ENCODE measurements around the gene ZCCHC17. TPM values are rescaled to one million over a fixed set of nuclear protein-coding genes. Genes with fewer than 3 reads are reported as not detected.

The ZCCHC17 gene
- total and polyA plus RNA-seq, 3 donors from 2014 or later, result 61.1 to 105 (median 75.0) TPM

DNA sequence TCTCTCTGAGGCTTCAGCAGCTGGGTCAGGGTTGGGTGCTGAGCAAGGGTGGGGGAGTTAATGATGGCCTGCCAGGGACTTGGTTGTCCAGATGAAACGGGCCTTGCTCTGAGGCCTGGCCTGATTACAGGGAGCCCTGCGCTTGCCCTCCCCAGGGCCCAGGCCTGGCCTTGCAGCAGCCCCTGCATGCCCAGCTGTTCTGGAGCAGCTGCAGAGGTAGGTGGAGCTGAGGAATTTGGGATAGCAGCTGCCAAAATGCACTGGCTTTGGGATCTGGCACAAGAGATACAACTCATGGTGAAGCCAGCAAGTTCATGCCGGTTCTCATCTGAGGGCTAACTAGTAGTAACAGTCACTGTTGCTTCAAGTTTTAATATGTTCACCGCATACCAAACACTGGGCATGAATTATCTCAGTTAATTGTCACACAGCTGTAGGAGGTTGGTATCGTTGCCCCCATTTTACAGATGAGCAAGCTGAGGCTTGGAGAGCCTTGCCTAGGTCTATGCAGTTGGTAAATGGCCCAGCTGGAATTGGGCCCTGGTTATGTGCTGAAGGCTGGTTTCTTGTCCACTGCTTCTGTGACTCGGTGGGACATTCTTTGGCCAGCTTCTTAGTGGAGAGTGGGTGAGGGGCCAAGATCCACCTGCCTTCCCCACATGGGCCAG lies 108.9 kb downstream of the ZCCHC17 start:
- Histone ChIP-seq H3K4me3 (no peak overlapping the region), H3K9me3 (no peaks in the 10 kb centered on the region), H3K4me1 (peaks cover 4% of the 10 kb centered on the region), H3K27me3 (no peaks in the 10 kb centered on the region), H3K36me3 (ENCODE audit: low read depth, missing control alignments) (no peaks in the 10 kb centered on the region), H3K27ac (no peak overlapping the region)
- intact Hi-C loops (cut with DNase I; ENCODE audit: low total_unique reads), result no loop called here
- WGBS, 2 donors, result 77 to 81% methylated on average over 5 to 6 of the region's 6 CpGs
- TF ChIP-seq, protein P1, sequence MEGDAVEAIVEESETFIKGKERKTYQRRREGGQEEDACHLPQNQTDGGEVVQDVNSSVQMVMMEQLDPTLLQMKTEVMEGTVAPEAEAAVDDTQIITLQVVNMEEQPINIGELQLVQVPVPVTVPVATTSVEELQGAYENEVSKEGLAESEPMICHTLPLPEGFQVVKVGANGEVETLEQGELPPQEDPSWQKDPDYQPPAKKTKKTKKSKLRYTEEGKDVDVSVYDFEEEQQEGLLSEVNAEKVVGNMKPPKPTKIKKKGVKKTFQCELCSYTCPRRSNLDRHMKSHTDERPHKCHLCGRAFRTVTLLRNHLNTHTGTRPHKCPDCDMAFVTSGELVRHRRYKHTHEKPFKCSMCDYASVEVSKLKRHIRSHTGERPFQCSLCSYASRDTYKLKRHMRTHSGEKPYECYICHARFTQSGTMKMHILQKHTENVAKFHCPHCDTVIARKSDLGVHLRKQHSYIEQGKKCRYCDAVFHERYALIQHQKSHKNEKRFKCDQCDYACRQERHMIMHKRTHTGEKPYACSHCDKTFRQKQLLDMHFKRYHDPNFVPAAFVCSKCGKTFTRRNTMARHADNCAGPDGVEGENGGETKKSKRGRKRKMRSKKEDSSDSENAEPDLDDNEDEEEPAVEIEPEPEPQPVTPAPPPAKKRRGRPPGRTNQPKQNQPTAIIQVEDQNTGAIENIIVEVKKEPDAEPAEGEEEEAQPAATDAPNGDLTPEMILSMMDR (IDR thresholded peaks at IDR 0.05), result no peak
- TF ChIP-seq POLR2A (IDR thresholded peaks at IDR 0.05), result no peak
- no peak for DNase-seq

DNA sequence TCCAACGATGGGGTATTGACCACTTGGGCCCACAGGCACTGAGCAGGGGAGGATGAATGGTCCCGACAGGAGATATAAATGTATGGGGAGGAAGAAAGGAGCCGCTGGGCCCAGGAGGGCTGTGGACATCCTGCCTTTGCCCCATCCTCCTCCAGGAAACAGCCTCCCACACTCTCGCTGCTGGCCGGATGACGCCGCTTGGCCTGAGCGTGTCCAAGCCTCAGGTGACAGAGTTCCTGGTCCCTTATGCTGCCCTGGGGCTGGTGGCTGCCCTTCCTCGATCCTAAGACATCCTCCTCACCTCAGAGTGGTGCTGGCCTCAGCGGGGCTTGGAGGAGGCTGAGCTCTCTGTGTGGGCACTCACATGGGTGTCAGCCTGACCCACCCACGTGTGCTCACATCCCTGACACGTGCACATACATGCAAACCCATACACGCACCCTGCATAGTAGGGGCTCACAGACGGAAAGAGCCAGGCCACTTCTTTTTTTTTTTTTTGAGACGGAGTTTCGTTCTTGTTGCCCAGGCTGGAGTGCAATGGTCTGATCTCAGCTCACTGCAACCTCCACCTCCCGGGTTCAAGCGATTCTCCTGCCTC lies 110.3 kb downstream of the ZCCHC17 start:
- DNase-seq, result no peak
- H3K27ac ChIP-seq, result no peak overlapping the region
- H3K9me3 ChIP-seq, result no peaks in the 10 kb centered on the region
- TF ChIP-seq, protein P1 (IDR thresholded peaks at IDR 0.05), result no peak
- no peak for TF ChIP-seq POLR2A (IDR thresholded peaks at IDR 0.05)
- intact Hi-C loops (cut with DNase I; ENCODE audit: low total_unique reads), result no loop called here
- no peaks in the 10 kb centered on the region for H3K4me1 ChIP-seq
- whole genome bisulfite sequencing, 2 donors, result 82 to 96% methylated on average over 14 to 18 of the region's 18 CpGs
- H3K36me3 ChIP-seq (ENCODE audit: low read depth, missing control alignments), result no peaks in the 10 kb centered on the region
- H3K4me3 ChIP-seq, result no peak overlapping the region
- H3K27me3 ChIP-seq, result no peaks in the 10 kb centered on the region

DNA sequence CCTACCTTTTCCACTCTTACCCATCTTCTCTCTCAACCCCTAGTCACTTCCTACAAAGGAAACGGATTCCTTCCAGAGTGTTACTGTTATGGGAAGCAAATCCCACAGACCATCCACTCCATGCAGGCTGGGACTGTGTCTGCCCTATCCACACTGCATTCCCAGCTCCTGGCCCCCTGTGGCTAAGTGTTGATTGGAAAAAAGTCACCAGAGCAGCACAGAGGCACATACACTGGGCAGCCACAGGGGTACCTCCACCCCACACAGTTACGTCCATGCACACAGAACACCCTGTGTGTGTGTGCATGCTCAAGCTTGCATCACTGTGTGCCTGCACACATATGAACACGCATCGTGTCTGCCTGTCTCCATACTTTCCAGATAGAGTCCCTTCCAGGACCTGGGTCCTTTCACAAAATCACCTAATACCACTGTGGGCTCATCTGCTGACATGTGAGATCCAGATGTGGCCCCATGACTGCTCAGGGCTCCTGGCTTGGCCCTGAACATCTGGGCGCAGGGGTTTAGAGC lies 112.0 kb downstream of the ZCCHC17 start:
- TF ChIP-seq, protein P1 (IDR thresholded peaks at IDR 0.05), result no peak
- no peak for TF ChIP-seq POLR2A (IDR thresholded peaks at IDR 0.05)
- 91 to 95% methylated on average over 2 to 5 of the region's 5 CpGs for WGBS, 2 donors
- intact Hi-C loops (cut with DNase I; ENCODE audit: low total_unique reads), result no loop called here

DNA sequence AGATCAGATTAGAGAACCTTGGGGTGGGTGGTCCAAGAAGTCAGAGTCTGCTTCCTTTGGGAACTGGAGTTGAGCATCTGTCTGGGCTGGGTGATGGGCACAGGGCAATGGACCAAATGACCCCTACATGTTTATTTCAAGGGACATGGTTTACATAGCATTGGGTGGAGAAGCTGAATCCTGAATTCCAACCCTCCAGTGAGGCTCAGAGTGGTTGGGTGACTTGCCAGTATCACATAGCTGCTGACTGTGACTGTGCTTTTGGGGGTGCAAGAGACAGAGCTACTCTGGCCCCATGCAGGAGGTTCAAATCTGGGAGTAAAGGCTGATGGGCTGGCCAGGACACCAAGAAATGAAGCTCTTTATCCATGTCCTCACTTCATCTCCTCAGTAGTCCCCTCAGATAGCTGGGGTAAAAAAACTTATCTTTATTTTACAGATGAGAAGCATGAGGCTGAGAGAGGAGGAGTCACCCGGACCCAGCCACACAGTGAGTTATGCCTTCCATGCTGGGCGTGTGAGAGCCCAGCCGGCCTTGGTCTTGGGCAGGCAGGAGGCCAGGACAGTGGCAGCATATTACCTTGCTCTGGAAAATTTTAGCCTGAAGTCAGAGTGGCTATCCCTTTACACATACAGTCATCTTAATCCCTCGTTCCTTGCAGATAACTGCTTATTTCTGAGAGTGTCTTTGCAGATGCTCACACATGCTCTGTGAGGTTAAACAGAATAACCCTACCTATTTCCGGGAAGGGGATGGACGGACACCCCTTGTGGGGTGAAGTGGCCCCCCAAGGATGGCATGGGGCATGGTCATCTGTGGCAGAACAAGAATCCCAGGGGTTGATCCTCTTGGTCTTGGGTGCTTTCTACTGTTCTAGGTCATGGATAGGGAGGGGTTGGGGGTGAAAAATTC lies 113.4 kb downstream of the ZCCHC17 start:
- H3K27me3 ChIP-seq, result no peaks in the 10 kb centered on the region
- peaks cover 3% of the 10 kb centered on the region for H3K4me1 ChIP-seq
- TF ChIP-seq POLR2A (IDR thresholded peaks at IDR 0.05), result no peak
- TF ChIP-seq, protein P1 (IDR thresholded peaks at IDR 0.05), result no peak
- H3K27ac ChIP-seq, result no peak overlapping the region
- H3K4me3 ChIP-seq, result no peak overlapping the region
- H3K36me3 ChIP-seq (ENCODE audit: low read depth, missing control alignments), result no peaks in the 10 kb centered on the region
- intact Hi-C loops (cut with DNase I; ENCODE audit: low total_unique reads), result no loop called here
- 70 to 76% methylated on average over 6 of the region's 6 CpGs for WGBS, 2 donors
- H3K9me3 ChIP-seq, result no peaks in the 10 kb centered on the region
- no peak for DNase-seq

More for the DNA sequence above, 112.0 kb downstream of the ZCCHC17 start:
- H3K4me1 ChIP-seq, result peaks cover 3% of the 10 kb centered on the region
- no peak overlapping the region for H3K4me3 ChIP-seq
- H3K36me3 ChIP-seq (ENCODE audit: low read depth, missing control alignments), result no peaks in the 10 kb centered on the region
- no peaks in the 10 kb centered on the region for H3K27me3 ChIP-seq
- no peak for DNase-seq
- no peak overlapping the region for H3K27ac ChIP-seq
- H3K9me3 ChIP-seq, result no peaks in the 10 kb centered on the region

All from testis (tissue), 3 donors.